Measurements from ENCODE around the gene DUSP23.

DNA sequence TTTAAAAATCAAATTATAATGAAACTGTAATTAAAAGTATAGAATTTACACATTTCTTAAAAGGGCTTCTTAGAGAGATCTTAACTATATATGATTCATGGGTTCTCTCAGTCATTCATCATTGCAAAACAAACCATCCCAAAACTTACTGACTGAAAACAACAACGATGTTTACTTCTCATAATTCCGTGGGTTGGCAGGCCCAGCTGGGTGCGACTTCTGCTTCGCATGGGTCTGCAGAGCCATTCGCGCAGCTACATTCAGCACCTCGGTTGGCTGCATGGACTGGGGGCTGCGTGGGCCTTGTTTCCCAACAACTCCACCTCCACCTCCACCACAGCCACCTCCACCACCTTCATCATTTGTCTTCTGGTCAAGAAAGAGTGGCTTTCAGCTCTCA, 50.0 kb downstream of the DUSP23 start:
- TF ChIP-seq, protein P1, sequence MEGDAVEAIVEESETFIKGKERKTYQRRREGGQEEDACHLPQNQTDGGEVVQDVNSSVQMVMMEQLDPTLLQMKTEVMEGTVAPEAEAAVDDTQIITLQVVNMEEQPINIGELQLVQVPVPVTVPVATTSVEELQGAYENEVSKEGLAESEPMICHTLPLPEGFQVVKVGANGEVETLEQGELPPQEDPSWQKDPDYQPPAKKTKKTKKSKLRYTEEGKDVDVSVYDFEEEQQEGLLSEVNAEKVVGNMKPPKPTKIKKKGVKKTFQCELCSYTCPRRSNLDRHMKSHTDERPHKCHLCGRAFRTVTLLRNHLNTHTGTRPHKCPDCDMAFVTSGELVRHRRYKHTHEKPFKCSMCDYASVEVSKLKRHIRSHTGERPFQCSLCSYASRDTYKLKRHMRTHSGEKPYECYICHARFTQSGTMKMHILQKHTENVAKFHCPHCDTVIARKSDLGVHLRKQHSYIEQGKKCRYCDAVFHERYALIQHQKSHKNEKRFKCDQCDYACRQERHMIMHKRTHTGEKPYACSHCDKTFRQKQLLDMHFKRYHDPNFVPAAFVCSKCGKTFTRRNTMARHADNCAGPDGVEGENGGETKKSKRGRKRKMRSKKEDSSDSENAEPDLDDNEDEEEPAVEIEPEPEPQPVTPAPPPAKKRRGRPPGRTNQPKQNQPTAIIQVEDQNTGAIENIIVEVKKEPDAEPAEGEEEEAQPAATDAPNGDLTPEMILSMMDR (conservative IDR thresholded peaks at IDR 0.05; ENCODE audit: low read depth, low read length): no peak
- no peak for TF ChIP-seq EZH2 (IDR thresholded peaks at IDR 0.05; ENCODE audit: borderline replicate concordance, low read depth, low read length, poor library complexity, severe bottlenecking)
